Stimulated activated CD4-positive, alpha-beta T cell treated with anti-CD3 and anti-CD28 coated beads, Interleukin-15, amount 100 ng/mL, for 24 hours (primary cell): ENCODE data around the gene FBXO28.
"Not testable (repeated sequence)": the region's sequence is repeated elsewhere in the genome, so short reads cannot be mapped to it uniquely, and the experiment has no call there.

Experiments used
- DNase-seq: peaks from one replicate; pipeline ENCODE4 v3.0.0-alpha.2; 2020

FBXO28 gene

DNA sequence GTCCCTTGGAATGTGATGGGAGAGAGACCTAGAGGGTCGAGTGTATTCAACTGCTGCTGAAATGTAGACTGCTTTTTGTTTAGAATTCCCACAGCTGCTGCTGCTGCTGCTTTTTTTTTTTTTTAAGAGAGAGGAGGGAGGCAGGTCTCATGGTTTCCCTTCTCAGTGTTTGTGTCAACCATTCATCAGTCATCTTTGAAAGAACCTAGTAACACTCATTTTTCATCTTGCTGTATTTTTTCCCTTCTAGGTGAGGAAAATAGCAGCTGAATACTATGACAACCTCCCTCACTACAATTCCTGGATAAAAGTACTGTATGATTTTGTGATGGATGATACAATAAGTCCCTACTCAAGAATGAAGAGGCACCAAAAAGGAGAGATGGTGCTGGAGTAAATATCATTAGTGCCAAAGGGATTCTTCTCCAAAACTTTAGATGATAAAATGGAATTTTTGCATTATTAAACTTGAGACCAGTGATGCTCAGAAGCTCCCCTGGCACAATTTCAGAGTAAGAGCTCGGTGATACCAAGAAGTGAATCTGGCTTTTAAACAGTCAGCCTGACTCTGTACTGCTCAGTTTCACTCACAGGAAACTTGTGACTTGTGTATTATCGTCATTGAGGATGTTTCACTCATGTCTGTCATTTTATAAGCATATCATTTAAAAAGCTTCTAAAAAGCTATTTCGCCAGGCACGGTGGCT, 78.3 kb downstream of the FBXO28 start:
- DNase-seq, result no peak

DNA sequence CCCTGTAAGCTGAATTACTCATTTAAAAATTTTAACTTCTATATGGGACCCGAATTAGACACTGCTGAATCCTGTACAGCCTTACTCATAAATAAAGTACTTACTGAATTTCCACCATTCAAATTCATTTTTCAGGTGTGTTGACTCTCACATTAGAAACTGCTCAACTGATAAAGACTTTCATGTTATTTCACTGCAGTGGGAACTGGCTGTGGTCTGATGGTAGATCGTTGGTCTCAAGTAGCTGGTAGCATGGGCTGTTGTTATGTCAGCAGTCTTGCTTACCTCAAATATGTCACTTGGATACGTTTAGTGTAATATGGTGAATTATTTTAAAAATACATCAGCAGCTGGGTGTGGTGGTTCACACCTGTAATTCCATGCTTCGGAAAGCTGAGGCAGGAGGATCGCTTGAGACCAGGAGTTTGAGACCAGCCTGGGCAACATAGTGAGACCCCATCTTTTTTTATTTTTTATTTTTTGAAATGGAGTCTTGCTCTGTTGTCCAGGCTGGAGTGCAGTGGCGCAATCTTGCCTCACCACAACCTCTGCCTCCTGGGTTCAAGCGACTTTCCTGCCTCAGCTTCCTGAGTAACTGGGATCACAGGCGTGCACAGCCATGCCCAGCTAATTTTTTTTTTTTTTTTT, 79.5 kb downstream of the FBXO28 start:
- no peak for DNase-seq

DNA sequence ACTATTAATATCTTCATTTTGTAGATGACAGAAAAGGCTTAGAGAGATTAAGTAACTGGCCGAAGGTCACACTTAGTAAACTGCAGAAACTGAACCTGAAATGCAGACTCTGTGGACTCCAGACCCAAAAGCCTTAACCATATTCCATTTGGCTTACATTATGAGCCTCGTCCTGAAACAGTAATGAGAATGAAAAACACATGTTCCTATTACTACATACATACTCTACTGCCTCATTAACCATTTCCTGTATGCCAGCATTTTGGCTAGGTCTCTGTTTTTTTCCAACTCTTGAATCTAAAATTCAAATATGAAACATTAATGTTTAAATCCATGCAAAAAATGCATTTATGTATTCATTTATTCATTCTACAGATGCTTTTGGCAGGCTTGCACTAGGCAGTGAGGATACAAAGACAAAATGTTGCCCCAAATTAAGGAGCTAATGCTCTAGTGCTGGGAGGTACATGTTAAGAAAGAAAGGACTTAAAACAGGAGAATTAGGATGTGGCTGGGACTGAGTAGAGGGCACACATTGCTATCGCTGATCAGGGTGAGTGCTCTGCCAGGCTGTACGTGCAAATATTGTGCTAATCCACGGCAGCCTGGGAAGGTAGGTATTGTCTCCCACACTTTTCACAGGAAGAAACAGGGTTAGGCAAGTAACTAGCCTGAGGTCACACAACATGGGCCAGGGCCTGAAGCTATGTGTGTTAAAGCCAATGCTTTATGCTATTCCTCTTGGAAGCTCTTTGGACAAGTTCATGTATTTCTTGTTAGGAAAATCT, 83.1 kb downstream of the FBXO28 start:
- DNase-seq, result no peak

DNA sequence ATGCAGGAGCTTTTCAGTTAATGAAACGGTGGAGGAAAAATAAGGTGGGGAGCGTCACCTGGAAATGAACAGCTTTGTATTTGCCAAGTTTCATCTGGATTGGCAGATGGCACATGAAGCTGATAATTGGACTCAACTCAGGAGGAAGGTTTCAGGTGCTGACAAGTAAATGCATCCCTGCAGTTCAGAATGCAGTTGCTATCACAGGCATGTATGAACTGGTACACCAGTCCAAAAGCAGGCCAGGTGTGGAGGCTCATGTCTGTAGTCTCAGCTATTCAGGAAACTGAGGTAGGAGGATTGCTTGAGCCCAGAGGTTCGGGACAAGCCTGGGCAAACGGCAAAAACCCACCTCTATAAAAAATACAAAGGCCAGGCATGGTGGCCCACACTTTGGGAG, 84.7 kb downstream of the FBXO28 start:
- no peak for DNase-seq

DNA sequence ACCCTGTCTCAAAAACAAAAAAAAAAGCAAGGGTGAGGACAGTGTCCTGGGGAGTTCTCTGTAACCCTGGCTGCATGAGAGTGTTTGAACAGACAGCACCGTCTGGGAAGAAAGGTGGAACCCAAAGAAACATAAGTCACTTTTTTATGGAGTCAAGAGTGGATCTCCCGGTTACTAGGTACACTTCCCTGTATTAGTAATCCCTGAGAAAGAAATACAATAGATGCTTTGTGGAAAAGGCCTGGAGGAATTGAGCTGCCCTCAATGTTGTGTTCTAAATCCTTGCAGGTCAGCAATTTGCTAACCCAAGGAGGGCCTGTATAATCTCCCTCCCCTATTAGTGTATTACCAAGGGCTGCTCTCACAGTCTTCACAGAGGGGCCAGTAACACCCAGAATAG, 85.8 kb downstream of the FBXO28 start:
- no peak for DNase-seq

DNA sequence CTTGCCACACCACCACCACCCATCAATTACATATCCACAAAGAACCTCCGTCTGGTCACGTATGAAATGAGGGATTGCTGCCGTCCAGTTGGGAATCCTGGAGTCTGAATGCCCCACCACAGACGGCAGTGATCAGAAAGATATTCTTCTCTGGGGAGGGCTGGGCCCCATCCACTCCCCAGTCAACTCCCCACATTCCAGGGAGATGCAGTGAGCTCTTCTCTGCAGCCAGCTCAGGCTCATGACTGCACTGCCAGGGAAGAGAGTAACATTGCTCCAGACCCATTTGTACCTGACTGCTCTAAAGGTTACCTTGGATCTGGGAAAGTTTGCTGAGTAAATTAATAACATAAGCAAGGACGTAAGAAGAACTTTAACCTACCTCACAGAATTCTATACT, 87.5 kb downstream of the FBXO28 start:
- DNase-seq, result no peak

DNA sequence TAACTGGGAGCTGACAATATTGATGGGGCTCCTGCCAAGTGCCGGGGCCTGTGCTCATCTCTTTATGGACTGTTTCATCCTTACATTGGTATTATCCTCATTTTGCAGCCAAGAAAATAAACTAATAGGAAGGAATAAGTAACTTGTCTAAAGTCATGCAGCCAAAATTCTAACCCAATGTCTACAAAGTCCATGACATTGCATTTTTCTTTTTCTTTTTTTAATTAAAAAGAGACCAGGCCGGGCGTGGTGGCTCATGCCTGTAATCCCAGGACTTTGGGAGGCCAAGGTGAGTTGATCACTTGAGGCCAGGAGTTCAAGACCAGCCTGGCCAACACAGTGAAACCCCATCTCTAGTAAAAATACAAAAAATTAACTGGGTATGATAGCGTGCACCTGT, 87.9 kb downstream of the FBXO28 start:
- DNase-seq, result no peak

DNA sequence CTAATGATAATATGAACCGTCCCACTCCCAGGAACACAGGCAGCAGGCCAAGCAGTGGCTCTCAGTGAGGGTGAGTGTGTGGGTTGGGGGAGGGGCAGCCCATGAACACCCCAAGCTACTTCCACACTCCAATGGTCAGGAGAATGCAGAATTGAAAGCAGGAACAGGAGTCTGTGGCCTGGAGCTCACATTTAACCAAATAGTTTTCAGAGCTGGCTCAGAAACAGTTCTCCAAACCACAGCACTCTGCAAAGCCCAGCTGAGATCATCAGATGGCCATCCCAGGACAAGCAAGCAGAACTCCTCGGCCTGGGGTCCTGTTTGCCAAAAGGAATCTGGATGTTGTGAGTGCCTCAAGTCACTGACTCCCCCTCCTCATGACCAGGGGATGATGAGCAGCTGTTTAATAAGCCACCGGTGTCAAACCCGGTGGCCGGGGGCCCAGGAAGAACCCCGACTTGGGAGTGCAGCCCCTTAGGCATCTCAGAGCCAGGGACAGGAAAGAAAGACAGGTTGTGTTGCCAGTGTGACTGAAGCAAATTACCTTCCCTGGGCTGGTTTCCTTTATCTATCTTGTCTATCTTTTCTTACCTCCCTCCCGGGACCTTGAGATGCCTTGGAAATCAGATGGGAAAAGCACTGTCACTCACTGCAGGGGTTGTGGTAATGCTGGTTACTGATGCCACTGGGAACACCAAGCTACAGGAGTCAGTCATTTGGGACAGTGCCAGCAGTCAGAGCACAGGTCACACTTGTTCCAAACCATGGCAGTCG, 89.5 kb downstream of the FBXO28 start:
- DNase-seq, result no peak

DNA sequence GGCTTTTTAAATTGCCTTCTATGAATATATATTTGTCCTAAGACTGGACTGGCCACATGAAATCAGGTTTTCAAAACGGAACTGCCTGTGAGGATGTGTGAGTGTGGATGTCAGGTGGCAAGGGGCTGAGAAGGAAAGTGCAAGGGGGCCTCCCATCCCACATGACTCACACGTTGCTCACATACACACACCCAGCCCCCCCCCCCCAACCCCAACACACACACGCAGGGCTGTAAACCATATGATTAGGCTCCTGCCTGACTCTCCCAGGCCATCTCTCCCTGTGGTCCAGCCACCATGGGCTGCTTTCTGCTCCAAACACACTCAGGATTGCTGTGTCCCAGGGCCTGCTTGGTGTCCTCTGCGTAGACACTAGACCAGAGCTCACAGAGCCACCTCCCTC, 91.5 kb downstream of the FBXO28 start:
- DNase-seq, result peak; percentile 65

DNA sequence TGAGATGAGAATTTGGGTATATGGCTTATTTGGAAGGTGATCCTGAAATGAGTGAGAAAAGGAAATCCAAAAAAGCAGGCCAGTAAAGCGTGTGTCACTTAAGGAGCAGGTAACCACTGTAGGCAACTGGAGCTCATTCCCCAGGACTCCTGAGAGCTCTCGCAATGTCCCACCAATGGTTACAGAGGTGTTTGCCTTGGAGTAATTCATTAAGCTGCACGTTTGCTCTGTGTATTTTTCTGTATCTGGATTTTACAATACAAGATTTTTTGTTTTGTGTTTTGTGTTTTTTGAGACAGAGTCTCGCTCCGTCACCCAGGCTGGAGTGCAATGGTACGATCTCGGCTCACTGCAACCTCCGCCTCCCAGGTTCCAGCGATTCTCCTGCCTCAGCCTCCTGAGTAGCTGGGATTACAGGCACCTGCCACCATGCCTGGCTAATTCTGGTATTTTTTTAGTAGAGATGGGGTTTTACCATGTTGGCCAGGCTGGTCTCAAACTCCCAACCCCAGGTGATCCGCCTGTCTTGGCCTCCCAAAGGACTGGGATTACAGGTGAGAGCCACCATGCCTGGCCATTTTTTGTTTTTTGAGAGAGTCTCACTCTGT, 92.1 kb downstream of the FBXO28 start:
- DNase-seq, result not testable (repeated sequence)

DNA sequence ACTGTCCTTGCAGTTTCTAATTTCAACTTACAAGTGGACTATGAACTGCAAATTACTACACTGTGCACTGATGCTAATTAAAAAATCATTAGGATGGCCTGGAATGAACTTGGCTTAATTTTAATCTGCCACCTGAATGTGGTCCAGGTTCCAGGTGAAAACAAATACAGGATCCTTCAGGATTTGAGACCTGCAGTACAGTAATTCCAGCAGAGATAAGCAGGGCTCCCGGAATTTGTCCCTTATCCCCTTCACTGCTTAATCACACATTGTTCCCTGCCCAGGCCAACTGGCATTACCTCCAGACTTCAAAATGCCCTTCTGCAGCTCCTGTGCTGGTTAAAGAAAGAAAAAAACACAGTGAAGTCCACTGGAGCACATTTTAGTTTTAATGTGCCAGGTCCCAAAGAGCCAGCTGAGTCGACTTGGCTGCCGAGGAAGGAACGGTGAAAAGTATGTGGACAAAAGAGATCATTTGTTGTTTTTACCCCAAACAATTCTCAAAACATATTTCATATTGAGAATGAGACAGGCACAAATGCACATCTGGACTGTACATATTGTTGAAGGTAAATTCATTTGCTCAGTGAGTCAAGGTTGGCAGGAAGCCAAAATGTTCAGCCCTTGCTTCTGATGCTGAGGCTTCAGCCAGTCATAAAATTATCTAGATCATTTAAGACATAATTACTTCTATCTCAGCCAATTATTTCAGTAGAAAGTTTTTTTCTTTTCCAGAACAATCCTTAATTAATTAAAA, 97.5 kb downstream of the FBXO28 start:
- no peak for DNase-seq
